HFFc6 (cell line): ENCODE measurements around the gene CFAP20DC. TPM values are rescaled to one million over a fixed set of nuclear protein-coding genes. Genes with fewer than 3 reads are reported as not detected.
A peak's percentile ranks its signal among the peaks of the same experiment; 100 is the strongest.

Experiments used
- DNase-seq: peaks from one replicate; pipeline ENCODE4 v3.0.0-alpha.2; 2018
- H3K27ac Mint-ChIP-seq: 2 replicates; pipeline ENCODE4 v1.8.0; 2020; ENCODE audit warnings: mild to moderate bottlenecking, mixed read lengths
- H3K27me3 Mint-ChIP-seq: 2 replicates; pipeline ENCODE4 v1.8.0; 2021; ENCODE audit warnings: mild to moderate bottlenecking, moderate library complexity, mixed read lengths; ENCODE audit not compliant: insufficient read depth
- H3K36me3 Mint-ChIP-seq: 2 replicates; pipeline ENCODE4 v1.8.0; 2021; ENCODE audit warnings: low read depth, mixed read lengths
- H3K4me1 Mint-ChIP-seq: 2 replicates; pipeline ENCODE4 v1.8.0; 2020; ENCODE audit warnings: low read depth, mixed read lengths
- H3K4me3 Mint-ChIP-seq: 2 replicates; pipeline ENCODE4 v1.8.0; 2020; ENCODE audit warnings: mild to moderate bottlenecking, moderate library complexity, mixed read lengths
- H3K9me3 Mint-ChIP-seq: 2 replicates; pipeline ENCODE4 v1.8.0; 2020; ENCODE audit warnings: mild to moderate bottlenecking, mixed read lengths
- CTCF ChIP-seq: fragments of 200-600 bp; sonication (generic); IDR thresholded peaks from 2 replicates; pipeline ENCODE4 v1.5.0; 2021; ENCODE audit warnings: antibody characterized with exemption, mild to moderate bottlenecking
- total RNA-seq, 6 experiments: library from RNA; stranded (reverse); fragmentation: NEBNext Ultra II Directional; extraction: Animal tissue kit (Norgen Biotek cat#: 25700); gene quantifications; 2 replicates in 1 of 6; 3 replicates in 5 of 6; pipeline ENCODE4 v1.2.3, GENCODE V29; 2021

The CFAP20DC gene
- total RNA-seq, 6 experiments from 2014 or later = 1.2 to 2.6 (median 2.1) TPM

GRCh38 chr3:58784425-58784824 is 265.4 kb downstream of the CFAP20DC start:
- DNase-seq = no peak
- Mint-ChIP-seq H3K4me3 (no peak overlapping the region), H3K36me3 (0 out of 2 replicates have a peak, but pooled peaks cover 3% of the 10 kb centered on the region), H3K4me1 (no peaks in the 10 kb centered on the region), H3K9me3 (peaks cover 12% of the 10 kb centered on the region), H3K27ac (no peak overlapping the region), H3K27me3 (no peaks in the 10 kb centered on the region; the same call in 1 of the 2 replicates)
- TF ChIP-seq CTCF = no peak

GRCh38 chr3:58783845-58784244 is 266.0 kb downstream of the CFAP20DC start:
- Mint-ChIP-seq H3K27ac (no peak overlapping the region), H3K4me3 (no peak overlapping the region)

DNA sequence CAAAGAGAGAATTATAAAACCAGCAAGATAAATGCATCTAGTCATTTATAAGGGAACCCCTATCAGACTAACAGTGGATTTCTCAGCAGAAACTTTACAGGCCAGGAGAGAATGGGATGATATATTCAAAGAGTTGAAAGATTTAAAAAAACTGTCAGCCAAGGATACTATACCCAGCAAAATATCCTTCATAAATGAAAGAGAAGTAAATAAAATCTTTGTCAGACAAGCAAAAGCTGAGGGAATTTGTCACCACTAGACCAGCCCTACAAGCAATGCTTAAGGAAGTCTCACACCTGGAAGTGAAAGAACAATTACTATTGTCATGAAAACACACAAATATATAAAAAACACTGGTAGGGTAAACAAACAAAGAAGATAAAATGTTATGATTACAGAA is 269.9 kb downstream of the CFAP20DC start:
- Mint-ChIP-seq H3K4me1 (no peaks in the 10 kb centered on the region), H3K9me3 (peaks cover 21% of the 10 kb centered on the region), H3K27me3 (no peaks in the 10 kb centered on the region; the same call in 1 of the 2 replicates), H3K4me3 (no peak overlapping the region), H3K36me3 (0 out of 2 replicates have a peak, but pooled peaks cover 6% of the 10 kb centered on the region), H3K27ac (no peak overlapping the region)
- no peak for TF ChIP-seq CTCF
- DNase-seq = no peak

More at GRCh38 chr3:58783845-58784244, 266.0 kb downstream of the CFAP20DC start:
- H3K36me3 Mint-ChIP-seq = 0 out of 2 replicates have a peak, but pooled peaks cover 6% of the 10 kb centered on the region
- no peak for DNase-seq
- peaks cover 17% of the 10 kb centered on the region for H3K9me3 Mint-ChIP-seq
- no peaks in the 10 kb centered on the region for H3K4me1 Mint-ChIP-seq
- peak; percentile 33 for TF ChIP-seq CTCF
- no peaks in the 10 kb centered on the region; the same call in 1 of the 2 replicates for H3K27me3 Mint-ChIP-seq

DNA sequence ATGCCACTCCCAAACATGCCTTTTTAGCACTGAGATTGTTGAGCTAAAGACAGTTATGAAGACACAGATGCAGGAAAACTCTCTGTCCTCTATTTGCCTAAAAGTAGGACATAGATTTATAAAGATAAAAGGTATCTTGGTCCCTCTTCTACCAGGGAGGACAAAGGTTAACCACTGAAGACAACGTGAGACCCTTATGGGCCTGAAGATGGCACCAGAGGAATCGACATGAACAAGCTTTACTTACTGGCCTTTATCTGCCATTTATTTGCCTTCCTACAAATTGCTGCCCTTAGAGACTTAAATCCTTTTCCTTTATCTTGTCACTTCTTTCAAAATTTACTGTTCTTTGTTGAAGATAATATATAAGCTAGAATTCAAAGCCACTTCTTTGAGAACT is 273.6 kb downstream of the CFAP20DC start:
- no peak for DNase-seq
- H3K27me3 Mint-ChIP-seq = no peaks in the 10 kb centered on the region; the same call in 1 of the 2 replicates
- no peak overlapping the region for H3K27ac Mint-ChIP-seq
- no peak for TF ChIP-seq CTCF
- H3K4me1 Mint-ChIP-seq = no peaks in the 10 kb centered on the region
- peaks cover 21% of the 10 kb centered on the region for H3K9me3 Mint-ChIP-seq
- H3K36me3 Mint-ChIP-seq = 0 out of 2 replicates have a peak, but pooled peaks cover 6% of the 10 kb centered on the region
- no peak overlapping the region for H3K4me3 Mint-ChIP-seq

DNA sequence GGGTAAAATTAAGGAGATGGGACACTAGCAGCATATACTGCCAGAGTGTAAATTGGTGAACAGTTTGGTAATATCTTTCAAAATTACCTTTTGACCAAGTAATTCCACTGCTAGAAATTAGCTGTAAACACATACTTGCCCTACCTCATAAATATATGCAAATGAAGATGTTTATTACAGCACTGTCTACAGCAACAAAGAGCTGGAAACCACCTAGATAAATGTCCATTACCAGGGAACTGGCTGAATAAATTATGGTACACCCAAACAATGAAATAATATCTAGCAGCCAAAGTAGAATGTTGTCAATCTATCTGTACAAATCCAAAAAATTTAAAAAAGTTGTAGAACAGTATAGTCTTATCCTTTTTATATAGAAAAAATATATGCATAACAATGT is 277.4 kb downstream of the CFAP20DC start:
- Mint-ChIP-seq H3K4me3 (no peak overlapping the region), H3K36me3 (no peaks in the 10 kb centered on the region), H3K27ac (no peak overlapping the region), H3K4me1 (no peaks in the 10 kb centered on the region), H3K27me3 (no peaks in the 10 kb centered on the region; the same call in 1 of the 2 replicates), H3K9me3 (no peaks in the 10 kb centered on the region)
- no peak for DNase-seq
- no peak for TF ChIP-seq CTCF
